ENCODE measurements around the gene DAPK3.

The DAPK3 gene

GRCh38 chr19:3979289-3979673 is 8.4 kb upstream of the DAPK3 start:
- no peak for DNase-seq (ENCODE audit: low read depth, low spot score)

GRCh38 chr19:3978145-3978544 is 7.2 kb upstream of the DAPK3 start:
- no peak for DNase-seq (ENCODE audit: low read depth, low spot score)

GRCh38 chr19:3977242-3978143 is 6.6 kb upstream of the DAPK3 start:
- peak; percentile 55 for DNase-seq (ENCODE audit: low read depth, low spot score)

- DNase-seq (ENCODE audit: low read depth, low spot score): no peak
Observed at GRCh38 chr19:3976495-3977241, 5.8 kb upstream of the DAPK3 start.

GRCh38 chr19:3975637-3976087 is 4.8 kb upstream of the DAPK3 start:
- no peak for DNase-seq (ENCODE audit: low read depth, low spot score)

- peak; percentile 25 for DNase-seq (ENCODE audit: low read depth, low spot score)
Observed at GRCh38 chr19:3975144-3975543, 4.2 kb upstream of the DAPK3 start.

- no peak for DNase-seq (ENCODE audit: low read depth, low spot score)
Observed at GRCh38 chr19:3970313-3970807, 539 bp downstream of the DAPK3 start.

GRCh38 chr19:3969435-3970312 is 1.2 kb downstream of the DAPK3 start:
- DNase-seq (ENCODE audit: low read depth, low spot score): peak; percentile 82

- peak; percentile 100 for DNase-seq (ENCODE audit: low read depth, low spot score)
Observed at GRCh38 chr19:3968556-3969434, 2.1 kb downstream of the DAPK3 start.

GRCh38 chr19:3967983-3968382 is 2.9 kb downstream of the DAPK3 start:
- peak; percentile 22 for DNase-seq (ENCODE audit: low read depth, low spot score)

GRCh38 chr19:3966051-3967017 is 4.6 kb downstream of the DAPK3 start:
- DNase-seq (ENCODE audit: low read depth, low spot score): peak; percentile 27

GRCh38 chr19:3964256-3965194 is 6.4 kb downstream of the DAPK3 start:
- DNase-seq (ENCODE audit: low read depth, low spot score): peak; percentile 10

GRCh38 chr19:3963458-3964255 is 7.2 kb downstream of the DAPK3 start:
- DNase-seq (ENCODE audit: low read depth, low spot score): peak; percentile 15

GRCh38 chr19:3961007-3961406 is 9.9 kb downstream of the DAPK3 start:
- no peak for DNase-seq (ENCODE audit: low read depth, low spot score)

- no peak for DNase-seq (ENCODE audit: low read depth, low spot score)
Observed at GRCh38 chr19:3959766-3960131, 11.2 kb downstream of the DAPK3 start.

- no peak for DNase-seq (ENCODE audit: low read depth, low spot score)
Observed at GRCh38 chr19:3958836-3959765, 11.8 kb downstream of the DAPK3 start.

Measured in ELF-1 (cell line).